Gastroesophageal sphincter (tissue), 3 donors: Measurements from ENCODE around the gene UQCC3.

Source experiments
- CTCF ChIP-seq, 4 experiments: fragments of 200-600 bp in 2 of 4; fragments of 450-650 bp in 2 of 4; sonication (generic) in 1 of 4; IDR thresholded peaks; one replicate each; pipeline ENCODE4 v1.5.1; 2017 to 2019; ENCODE audit warnings: antibody characterized with exemption in 4 of 4, mild to moderate bottlenecking in 2 of 4, moderate library complexity in 2 of 4
- EP300 ChIP-seq: sonication (generic); formaldehyde crosslinking; IDR thresholded peaks from one replicate; pipeline ENCODE4 v1.6.1; 2017; ENCODE audit warnings: antibody characterized with exemption, mild to moderate bottlenecking
- POLR2A ChIP-seq, 2 donors: fragments of 450-650 bp; IDR thresholded peaks; one replicate each; pipeline ENCODE4 v1.6.1; 2017; ENCODE audit warnings: antibody characterized with exemption in 2 of 2, mild to moderate bottlenecking in 2 of 2, moderate library complexity in 1 of 2
- POLR2AphosphoS5 ChIP-seq: sonication (generic); formaldehyde crosslinking; IDR thresholded peaks from one replicate; pipeline ENCODE4 v1.6.1; 2017; ENCODE audit warnings: antibody characterized with exemption

GRCh38 chr11:62716816-62717215 is 45.3 kb downstream of the UQCC3 start:
- no peak for TF ChIP-seq POLR2AphosphoS5
- TF ChIP-seq CTCF (IDR thresholded peaks at IDR 0.05): no peak
- TF ChIP-seq POLR2A (IDR thresholded peaks at IDR 0.05): no peak
- TF ChIP-seq EP300: no peak
